H1 (cell line): ENCODE measurements around the gene CCDC184. TPM values are rescaled to one million over a fixed set of nuclear protein-coding genes. Genes with fewer than 3 reads are reported as not detected.

ENCODE experiments used
- CTCF ChIA-PET: fragments of 300-600 bp; sonication (Branson Sonifier 250); formaldehyde crosslinking; loops from one replicate; lab custom pipeline; 2021; ENCODE audit not compliant: partially characterized antibody; lab: Charles Lee
- POLR2A ChIA-PET: fragments of 300-600 bp; sonication (Branson Sonifier 250); formaldehyde crosslinking; loops from one replicate; lab custom pipeline; 2021; ENCODE audit warnings: inconsistent platforms; ENCODE audit not compliant: partially characterized antibody; lab: Charles Lee
- DNase-seq, 2 experiments: peaks; one replicate each; pipeline versions ENCODE4 v3.0.0 to v3.0.0-alpha.2; 2010 to 2022; ENCODE audit warnings: low spot score in 2 of 2, low read depth in 1 of 2, mixed read lengths in 1 of 2
- FAIRE-seq: peaks from 2 replicates; lab custom pipeline; 2011; peaks lifted over from hg19 to GRCh38; lab: Jason Lieb, UNC
- H2AFZ ChIP-seq: 2 replicates; pipeline ENCODE4 v1.8.1; 2012; ENCODE audit warnings: low read length, inconsistent platforms
- H2AK5ac ChIP-seq: 2 replicates; pipeline ENCODE4 v1.6.1; 2013; ENCODE audit warnings: low read depth, low read length
- H2BK120ac ChIP-seq: replicated peaks from 2 replicates; pipeline ENCODE3; 2013; ENCODE audit warnings: low read depth, low read length, inconsistent platforms
- H2BK12ac ChIP-seq: 2 replicates; pipeline ENCODE4 v1.6.1; 2013; ENCODE audit warnings: low read depth, low read length
- H2BK15ac ChIP-seq: 2 replicates; pipeline ENCODE4 v1.6.1; 2013; ENCODE audit warnings: low read length
- H2BK20ac ChIP-seq: 2 replicates; pipeline ENCODE4 v1.6.1; 2013; ENCODE audit warnings: low read length
- H2BK5ac ChIP-seq: 2 replicates; pipeline ENCODE4 v1.6.1; 2013; ENCODE audit warnings: low read depth, low read length
- H3K14ac ChIP-seq: 2 replicates; pipeline ENCODE4 v1.6.1; 2013; ENCODE audit warnings: inconsistent platforms; ENCODE audit not compliant: insufficient read length
- H3K18ac ChIP-seq: 2 replicates; pipeline ENCODE4 v1.6.1; 2013; ENCODE audit warnings: low read length; ENCODE audit errors: extremely low read depth
- H3K23ac ChIP-seq: 2 replicates; pipeline ENCODE4 v1.6.1; 2013; ENCODE audit warnings: inconsistent platforms; ENCODE audit not compliant: insufficient read length
- H3K23me2 ChIP-seq: 2 replicates; pipeline ENCODE4 v1.6.1; 2013; ENCODE audit warnings: low read depth, low read length
- H3K27ac ChIP-seq: 2 replicates; pipeline ENCODE4 v1.6.1; 2011; ENCODE audit warnings: low read depth, low read length, inconsistent platforms
- H3K27me3 ChIP-seq, 4 experiments: replicated peaks in 1 of 4; 1 replicate in 1 of 4; 2 replicates in 3 of 4; pipeline versions ENCODE4 v1.6.1 to v1.8.1; 2011 to 2013; ENCODE audit warnings: low read length in 3 of 4, mild to moderate bottlenecking in 3 of 4, inconsistent platforms in 2 of 4, mixed read lengths in 2 of 4, moderate library complexity in 1 of 4; ENCODE audit not compliant: control insufficient read depth in 3 of 4, insufficient read depth in 3 of 4; ENCODE audit errors: extremely low read depth in 1 of 4
- H3K36me3 ChIP-seq, 4 experiments: 2 replicates each; pipeline versions ENCODE4 v1.6.1 to v1.8.1; 2011 to 2013; ENCODE audit warnings: mild to moderate bottlenecking in 4 of 4, low read length in 3 of 4, moderate library complexity in 2 of 4, control low read depth in 1 of 4, inconsistent platforms in 1 of 4; ENCODE audit not compliant: insufficient read depth in 4 of 4, control insufficient read depth in 2 of 4
- H3K4ac ChIP-seq: replicated peaks from 2 replicates; pipeline ENCODE3; 2013; ENCODE audit warnings: low read length, low read depth, mixed read lengths, inconsistent platforms; ENCODE audit not compliant: insufficient read length
- H3K4me1 ChIP-seq, 4 experiments: replicated peaks in 1 of 4; 1 replicate in 1 of 4; 2 replicates in 3 of 4; pipeline versions ENCODE4 v1.6.1 to v1.8.1; 2011 to 2013; ENCODE audit warnings: low read length in 3 of 4, inconsistent platforms in 2 of 4, mixed read lengths in 1 of 4; ENCODE audit not compliant: insufficient read depth in 4 of 4, control insufficient read depth in 3 of 4
- H3K4me2 ChIP-seq, 2 experiments: 2 replicates each; pipeline versions ENCODE4 v1.6.1 to v1.8.1; 2011 to 2013; ENCODE audit warnings: low read depth in 2 of 2, low read length in 2 of 2, control low read depth in 1 of 2, inconsistent platforms in 1 of 2, mild to moderate bottlenecking in 1 of 2; ENCODE audit not compliant: insufficient read depth in 1 of 2
- H3K4me3 ChIP-seq, 4 experiments: fragments of 200-600, 300-600 bp in 1 of 4; sonication (generic), shearing (Covaris generic), sonication (Bioruptor Twin) in 1 of 4; 2 replicates each; pipeline versions ENCODE4 v1.5.1 to v1.8.1; 2011 to 2016; ENCODE audit warnings: low read length in 4 of 4, low read depth in 3 of 4, control low read depth in 2 of 4, inconsistent platforms in 2 of 4, mild to moderate bottlenecking in 2 of 4, mixed read lengths in 1 of 4, moderate library complexity in 1 of 4; ENCODE audit not compliant: insufficient read depth in 2 of 4; ENCODE audit errors: extremely low read depth in 1 of 4
- H3K56ac ChIP-seq: replicated peaks from 2 replicates; pipeline ENCODE3; 2013; ENCODE audit warnings: low read depth, mild to moderate bottlenecking, mixed read lengths, low read length, inconsistent platforms; ENCODE audit not compliant: insufficient read length
- H3K79me1 ChIP-seq: 2 replicates; pipeline ENCODE4 v1.6.1; 2013; ENCODE audit warnings: low read depth, low read length, control low read depth
- H3K79me2 ChIP-seq, 2 experiments: 2 replicates each; pipeline versions ENCODE4 v1.6.1 to v1.8.1; 2012 to 2013; ENCODE audit warnings: low read length in 2 of 2, mild to moderate bottlenecking in 2 of 2, inconsistent platforms in 1 of 2; ENCODE audit not compliant: insufficient read depth in 2 of 2, control insufficient read depth in 1 of 2
- H3K9ac ChIP-seq, 4 experiments: replicated peaks in 1 of 4; 1 replicate in 1 of 4; 2 replicates in 3 of 4; pipeline versions ENCODE4 v1.6.1 to v1.8.1; 2011 to 2013; ENCODE audit warnings: low read depth in 3 of 4, low read length in 3 of 4, control low read depth in 2 of 4, mild to moderate bottlenecking in 2 of 4, moderate library complexity in 2 of 4, inconsistent platforms in 1 of 4; ENCODE audit errors: extremely low read depth in 1 of 4
- H3K9me3 ChIP-seq, 2 experiments: 2 replicates each; pipeline versions ENCODE4 v1.6.1 to v1.8.1; 2012 to 2013; ENCODE audit warnings: mild to moderate bottlenecking in 2 of 2, moderate library complexity in 2 of 2, control low read depth in 1 of 2, inconsistent platforms in 1 of 2, low read depth in 1 of 2, low read length in 1 of 2, mixed read lengths in 1 of 2; ENCODE audit not compliant: insufficient read depth in 2 of 2
- H4K20me1 ChIP-seq, 2 experiments: replicated peaks in 1 of 2; 2 replicates each; pipeline versions ENCODE3 to v1.8.1; 2011 to 2013; ENCODE audit warnings: inconsistent platforms in 2 of 2, low read length in 2 of 2, mild to moderate bottlenecking in 1 of 2; ENCODE audit not compliant: insufficient read depth in 2 of 2, control insufficient read depth in 1 of 2
- H4K5ac ChIP-seq: 2 replicates; pipeline ENCODE4 v1.6.1; 2013; ENCODE audit warnings: low read length, low read depth, mixed read lengths, inconsistent platforms; ENCODE audit not compliant: insufficient read length
- H4K8ac ChIP-seq: 2 replicates; pipeline ENCODE4 v1.8.0; 2013; ENCODE audit warnings: mild to moderate bottlenecking, moderate library complexity, low read length, inconsistent platforms; ENCODE audit not compliant: insufficient read depth; ENCODE audit errors: extremely low read depth
- H4K91ac ChIP-seq: replicated peaks from 2 replicates; pipeline ENCODE3; 2013; ENCODE audit warnings: low read length, mixed read lengths, inconsistent platforms; ENCODE audit not compliant: insufficient read length
- EZH2 ChIP-seq: fragments of 200-600 bp; sonication (generic); IDR thresholded peaks from 2 replicates; pipeline ENCODE4 v1.7.1; 2012; ENCODE audit warnings: low read depth, mild to moderate bottlenecking, moderate library complexity, low read length, inconsistent platforms; ENCODE audit not compliant: severe bottlenecking
- KDM4A ChIP-seq: IDR thresholded peaks from one replicate; pipeline ENCODE4 v1.7.1; 2012; ENCODE audit warnings: low read depth, mild to moderate bottlenecking, moderate library complexity, low read length, inconsistent platforms; ENCODE audit not compliant: severe bottlenecking
- POU5F1 ChIP-seq: IDR thresholded peaks from 2 replicates; pipeline ENCODE4 v1.6.1; 2011; ENCODE audit warnings: low read depth, mild to moderate bottlenecking, low read length, moderate library complexity
- SUZ12 ChIP-seq: fragments of 200-600 bp; sonication (generic); IDR thresholded peaks from 2 replicates; pipeline ENCODE4 v1.6.1; 2012; ENCODE audit warnings: mild to moderate bottlenecking, inconsistent platforms, low read length, moderate library complexity, mixed read lengths
- WGBS, 2 experiments: shearing (Covaris generic) in 1 of 2; methylation state at CpG; one replicate each; pipeline versions ENCODE4 v1.1.6 to v1.1.7; 2013 to 2015; ENCODE audit warnings: low lambda C conversion rate in 2 of 2, mixed read lengths in 2 of 2, inconsistent platforms in 1 of 2, low coverage in 1 of 2, missing lambda C conversion rate in 1 of 2; ENCODE audit not compliant: insufficient replicate concordance in 2 of 2, insufficient coverage in 1 of 2, insufficient read length in 1 of 2; ENCODE audit errors: extremely low coverage in 1 of 2, missing lambda C conversion rate in 1 of 2; 5-methylcytosine and 5-hydroxymethylcytosine counted together
- polyA plus RNA-seq, 7 experiments: library from polyadenylated mRNA; depleted of rRNA in 3 of 7; stranded (reverse) in 5 of 7; unstranded in 2 of 7; fragments of >200 nt in 5 of 7; fragments of 200-250 nt in 2 of 7; gene quantifications; 1 replicate in 5 of 7; 2 replicates in 1 of 7; 4 replicates in 1 of 7; pipeline versions ENCODE4 v1.2.1 to v1.2.3, GENCODE V29; 2011 to 2013; ENCODE audit warnings: missing spikeins in 2 of 7, mixed read lengths in 2 of 7
- total RNA-seq: library from RNA; stranded (reverse); fragmentation: NEBNext Ultra II Directional; extraction: Animal tissue kit (Norgen Biotek cat#: 25700); gene quantifications from 2 replicates; pipeline ENCODE4 v1.2.1, GENCODE V29; 2021

The CCDC184 gene
- total and polyA plus RNA-seq, 2 of the 8 experiments (the other 6 are each of a cell fraction or from before 2014, with no cell fraction given): 2.2 to 3.0 TPM

DNA sequence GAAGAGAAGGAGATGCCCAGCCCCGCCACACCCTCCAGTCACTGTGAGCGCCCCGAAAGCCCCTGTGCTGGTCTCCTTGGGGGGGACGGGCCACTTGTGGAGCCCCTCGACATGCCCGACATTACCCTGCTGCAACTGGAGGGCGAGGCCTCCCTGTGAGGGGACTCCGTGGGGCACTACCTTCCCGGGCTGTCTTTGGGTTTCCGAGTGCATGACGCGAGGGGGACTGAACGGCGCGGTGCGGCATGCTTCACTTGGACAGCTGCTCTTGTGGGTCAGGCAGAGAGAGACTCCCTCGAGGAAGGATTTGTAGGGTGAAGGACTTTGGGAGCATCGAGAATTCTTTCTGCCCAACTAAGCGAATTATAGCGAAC is 1.1 kb downstream of the CCDC184 start:
- Histone ChIP-seq H3K4me3 (peak overlapping the region; percentile 35 to 80 (median 72)), H3K18ac (no peak overlapping the region), H3K56ac (no peak overlapping the region), H2BK5ac (no peak overlapping the region), H3K23ac (no peak overlapping the region), H3K79me2 (no peaks in the 10 kb centered on the region), H2BK120ac (no peak overlapping the region), H4K8ac (0 out of 2 replicates have a peak overlapping the region, but pooled peaks have one; percentile 9), H3K9me3 (no peaks in the 10 kb centered on the region; a peak in 1 of 4 replicates), H2BK12ac (no peak overlapping the region), H3K27ac (no peak overlapping the region), H3K4ac (no peak overlapping the region), H3K4me2 (peak overlapping the region; percentile 94 to 97), H3K27me3 (peaks cover 8 to 39% (median 25%) of the 10 kb centered on the region in 4 experiments), H3K23me2 (peaks cover 14% of the 10 kb centered on the region; the same call in 1 of the 2 replicates), H3K9ac (no peak overlapping the region), H3K36me3 (no peaks in the 10 kb centered on the region), H3K79me1 (no peaks in the 10 kb centered on the region), H2BK15ac (no peak overlapping the region), H4K91ac (no peak overlapping the region), H4K20me1 (no peaks in the 10 kb centered on the region), H2AFZ (peak overlapping the region; percentile 96; the same call in 1 of the 2 replicates), H4K5ac (no peak overlapping the region), H3K4me1 (peaks cover 6 to 20% (median 11%) of the 10 kb centered on the region in 4 experiments; a peak in 6 of 7 replicates), H2AK5ac (no peak overlapping the region), H3K14ac (no peak overlapping the region), H2BK20ac (no peak overlapping the region)
- DNase-seq (no peak), FAIRE-seq (no peak)
- WGBS, 2 experiments: 1% methylated on average over 17 of the region's 20 CpGs; no CpG with 5 or more reads in 1 of the 2 experiments
- ChIA-PET POLR2A (interaction anchor here (0.6 to 1.5 kb wide), 7 partner anchors 11 to 224 kb away, joined by 3 to 8 read pairs (median 3); partner anchors contain the start of gene ASB8), CTCF (interaction anchor here (0.6 to 6.5 kb wide), 6 partner anchors 14 to 434 kb away, joined by 3 to 63 read pairs (median 4); partner anchors contain the start of gene VDR)
- peak; percentile 83 for TF ChIP-seq SUZ12
- TF ChIP-seq EZH2: peak; percentile 76
- peak; percentile 18 for TF ChIP-seq KDM4A
- no peak for TF ChIP-seq POU5F1
